ENCODE results near the gene CNTNAP2.

Gene CNTNAP2

GRCh38 chr7:147428075-147428474, 1311.5 kb downstream of the CNTNAP2 start:
- DNase-seq: no peak

- DNase-seq: no peak
These were observed 1313.4 kb downstream of the CNTNAP2 start for GRCh38 chr7:147429961-147430360.

GRCh38 chr7:147432079-147432478, 1315.5 kb downstream of the CNTNAP2 start:
- no peak for DNase-seq

GRCh38 chr7:147432576-147432975, 1316.0 kb downstream of the CNTNAP2 start:
- no peak for DNase-seq

- DNase-seq: no peak
These were observed 1320.1 kb downstream of the CNTNAP2 start for GRCh38 chr7:147436718-147437117.

GRCh38 chr7:147438216-147438615, 1321.6 kb downstream of the CNTNAP2 start:
- no peak for DNase-seq

- DNase-seq: no peak
These were observed 1327.3 kb downstream of the CNTNAP2 start for GRCh38 chr7:147443942-147444341.

GRCh38 chr7:147452816-147453215, 1336.2 kb downstream of the CNTNAP2 start:
- DNase-seq: no peak

- no peak for DNase-seq
These were observed 1348.6 kb downstream of the CNTNAP2 start for GRCh38 chr7:147465223-147465622.

- DNase-seq: no peak
These were observed 1356.0 kb downstream of the CNTNAP2 start for GRCh38 chr7:147472556-147472955.

GRCh38 chr7:147474862-147475261, 1358.3 kb downstream of the CNTNAP2 start:
- no peak for DNase-seq

GRCh38 chr7:147477526-147477925, 1360.9 kb downstream of the CNTNAP2 start:
- no peak for DNase-seq

GRCh38 chr7:147478796-147479195, 1362.2 kb downstream of the CNTNAP2 start:
- DNase-seq: no peak

- no peak for DNase-seq
These were observed 1367.2 kb downstream of the CNTNAP2 start for GRCh38 chr7:147483634-147484292.

- no peak for DNase-seq
These were observed 1369.1 kb downstream of the CNTNAP2 start for GRCh38 chr7:147485660-147486210.

- no peak for DNase-seq
These were observed 1376.0 kb downstream of the CNTNAP2 start for GRCh38 chr7:147492606-147493005.

- no peak for DNase-seq
These were observed 1379.6 kb downstream of the CNTNAP2 start for GRCh38 chr7:147496209-147496608.

GRCh38 chr7:147497246-147497645, 1380.6 kb downstream of the CNTNAP2 start:
- DNase-seq: no peak

- DNase-seq: no peak
These were observed 1381.5 kb downstream of the CNTNAP2 start for GRCh38 chr7:147498081-147498480.

- no peak for DNase-seq
These were observed 1392.5 kb downstream of the CNTNAP2 start for GRCh38 chr7:147509035-147509501.

- DNase-seq: no peak
These were observed 1393.1 kb downstream of the CNTNAP2 start for GRCh38 chr7:147509541-147510200.

- no peak for DNase-seq
These were observed 1393.6 kb downstream of the CNTNAP2 start for GRCh38 chr7:147510201-147510542.

- no peak for DNase-seq
These were observed 1394.3 kb downstream of the CNTNAP2 start for GRCh38 chr7:147510923-147511322.

GRCh38 chr7:147513451-147513850, 1396.8 kb downstream of the CNTNAP2 start:
- DNase-seq: no peak

All from NCI-H1930 (cell line).